SHP77 (cell line): ENCODE data around the gene CHSY1.
A peak's percentile ranks its signal among the peaks of the same experiment; 100 is the strongest.

Source experiments
- DNase-seq, 2 experiments: peaks; one replicate each; lab custom pipeline; 2025; lab: John Stamatoyannopoulos, UW

CHSY1 gene

GRCh38 chr15:101170568-101171350 lies 81.1 kb downstream of the CHSY1 start:
- no peak for DNase-seq

GRCh38 chr15:101169495-101170071 lies 82.3 kb downstream of the CHSY1 start:
- DNase-seq, result no peak

GRCh38 chr15:101168898-101169494 lies 82.9 kb downstream of the CHSY1 start:
- no peak for DNase-seq

- DNase-seq, result no peak
Measured at GRCh38 chr15:101168463-101168824, 83.4 kb downstream of the CHSY1 start.

- no peak for DNase-seq
Measured at GRCh38 chr15:101167753-101168462, 83.9 kb downstream of the CHSY1 start.

- DNase-seq, result no peak
Measured at GRCh38 chr15:101167411-101167752, 84.5 kb downstream of the CHSY1 start.

GRCh38 chr15:101165905-101166471 lies 85.9 kb downstream of the CHSY1 start:
- DNase-seq, result no peak

GRCh38 chr15:101162701-101163483 lies 89.0 kb downstream of the CHSY1 start:
- peak; percentile 2 to 11 for DNase-seq

GRCh38 chr15:101161656-101162055 lies 90.2 kb downstream of the CHSY1 start:
- DNase-seq, result no peak

- DNase-seq, result no peak
Measured at GRCh38 chr15:101159936-101160815, 91.7 kb downstream of the CHSY1 start.

GRCh38 chr15:101159096-101159935 lies 92.5 kb downstream of the CHSY1 start:
- DNase-seq, result no peak

- DNase-seq, result no peak
Measured at GRCh38 chr15:101158166-101159095, 93.4 kb downstream of the CHSY1 start.

GRCh38 chr15:101157721-101158120 lies 94.1 kb downstream of the CHSY1 start:
- no peak for DNase-seq

- no peak for DNase-seq
Measured at GRCh38 chr15:101156509-101157159, 95.2 kb downstream of the CHSY1 start.

- DNase-seq, result no peak
Measured at GRCh38 chr15:101156061-101156460, 95.8 kb downstream of the CHSY1 start.

- no peak for DNase-seq
Measured at GRCh38 chr15:101153801-101154656, 97.8 kb downstream of the CHSY1 start.

- DNase-seq, result peak; percentile 26 to 45
Measured at GRCh38 chr15:101152914-101153313, 98.9 kb downstream of the CHSY1 start.
